GM12878 (cell line): ENCODE data around the gene PDPK1.

Source experiments
- CEBPB ChIP-seq, 2 experiments: fragments of 150-350 bp in 1 of 2; IDR thresholded peaks; 2 replicates each; pipeline ENCODE4 v1.6.1; 2012 to 2014; ENCODE audit warnings: low read depth in 2 of 2, low read length in 2 of 2, borderline replicate concordance in 1 of 2, inconsistent platforms in 1 of 2
- GATAD2B ChIP-seq: fragments of 450-650 bp; conservative IDR thresholded peaks from 2 replicates; pipeline ENCODE4 v1.6.1; 2017; ENCODE audit warnings: low read depth, mild to moderate bottlenecking, moderate library complexity
- POLR2AphosphoS5 ChIP-seq: IDR thresholded peaks from 2 replicates; pipeline ENCODE4 v1.6.1; 2011; ENCODE audit warnings: mild to moderate bottlenecking, low read length, inconsistent platforms
- SMAD1 ChIP-seq: fragments of 450-650 bp; IDR thresholded peaks from 2 replicates; pipeline ENCODE4 v1.6.1; 2018; ENCODE audit warnings: mild to moderate bottlenecking, low read depth; ENCODE audit not compliant: partially characterized antibody
- SUZ12 ChIP-seq: fragments of 200-600 bp; sonication (generic); IDR thresholded peaks from one replicate; pipeline ENCODE4 v1.6.1; 2018; ENCODE audit warnings: antibody characterized with exemption, mild to moderate bottlenecking; ENCODE audit not compliant: unreplicated experiment
- ZNF274 ChIP-seq: IDR thresholded peaks from one replicate; pipeline ENCODE4 v1.8.0; 2011; ENCODE audit not compliant: insufficient read length, insufficient read depth
- TF ChIP-seq, protein P1 (sequence below), 3 experiments: IDR thresholded peaks in 2 of 3; conservative IDR thresholded peaks in 1 of 3; 2 replicates each; pipeline ENCODE4 v1.5.1; 2011; ENCODE audit warnings: low read depth in 3 of 3, low read length in 3 of 3, mild to moderate bottlenecking in 3 of 3, control low read depth in 2 of 3, moderate library complexity in 2 of 3, inconsistent platforms in 1 of 3, mixed read lengths in 1 of 3; ENCODE audit not compliant: control insufficient read depth in 2 of 3, insufficient read depth in 1 of 3; ENCODE audit errors: extremely low read depth in 1 of 3
- TF ChIP-seq, protein P2 (sequence below): IDR thresholded peaks from 2 replicates; pipeline ENCODE4 v1.6.1; 2011; ENCODE audit warnings: mild to moderate bottlenecking, low read depth, low read length, moderate library complexity; ENCODE audit not compliant: insufficient replicate concordance

DNA sequence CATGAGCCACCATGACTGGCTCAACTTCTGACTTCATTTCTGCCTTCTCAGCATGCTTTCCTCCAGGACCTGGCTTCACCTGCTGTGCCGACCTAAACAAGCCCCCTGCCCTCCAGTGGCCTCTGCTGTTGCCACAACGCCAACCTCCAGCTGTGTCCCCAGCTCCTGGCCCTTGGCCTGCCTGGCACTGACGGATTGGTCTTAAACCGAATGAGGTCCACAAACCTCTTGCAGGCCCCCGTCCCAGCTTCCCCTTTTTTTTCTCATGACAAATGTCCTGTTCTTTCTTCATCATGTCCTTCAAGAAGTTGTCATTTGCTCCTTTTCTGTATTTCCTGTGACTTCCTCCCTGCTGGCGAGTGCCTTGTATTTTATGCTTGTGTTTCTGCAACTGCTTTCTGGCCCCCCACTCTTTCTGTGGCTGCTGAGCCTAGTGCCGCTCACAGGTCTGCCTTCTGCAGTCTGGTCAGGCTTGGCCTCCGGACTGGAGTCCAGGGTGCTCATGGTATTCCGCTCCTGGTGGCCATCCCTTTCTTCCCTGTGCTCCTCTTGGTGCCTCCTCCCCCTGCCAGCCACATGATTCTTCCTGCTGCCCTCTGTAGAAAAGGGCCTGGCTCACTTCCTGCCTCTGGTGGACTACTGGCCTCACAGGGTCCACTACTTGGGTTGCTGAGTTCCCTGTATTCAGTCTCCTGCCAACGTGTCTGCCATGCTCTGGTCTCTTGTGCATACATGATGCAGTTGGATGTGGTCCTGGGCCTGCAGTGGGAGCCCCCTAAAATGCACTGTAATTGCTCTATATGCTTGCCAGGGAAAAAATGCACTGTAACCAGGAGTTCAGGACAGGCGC lies 21.2 kb upstream of the PDPK1 start:
- TF ChIP-seq, protein P1, sequence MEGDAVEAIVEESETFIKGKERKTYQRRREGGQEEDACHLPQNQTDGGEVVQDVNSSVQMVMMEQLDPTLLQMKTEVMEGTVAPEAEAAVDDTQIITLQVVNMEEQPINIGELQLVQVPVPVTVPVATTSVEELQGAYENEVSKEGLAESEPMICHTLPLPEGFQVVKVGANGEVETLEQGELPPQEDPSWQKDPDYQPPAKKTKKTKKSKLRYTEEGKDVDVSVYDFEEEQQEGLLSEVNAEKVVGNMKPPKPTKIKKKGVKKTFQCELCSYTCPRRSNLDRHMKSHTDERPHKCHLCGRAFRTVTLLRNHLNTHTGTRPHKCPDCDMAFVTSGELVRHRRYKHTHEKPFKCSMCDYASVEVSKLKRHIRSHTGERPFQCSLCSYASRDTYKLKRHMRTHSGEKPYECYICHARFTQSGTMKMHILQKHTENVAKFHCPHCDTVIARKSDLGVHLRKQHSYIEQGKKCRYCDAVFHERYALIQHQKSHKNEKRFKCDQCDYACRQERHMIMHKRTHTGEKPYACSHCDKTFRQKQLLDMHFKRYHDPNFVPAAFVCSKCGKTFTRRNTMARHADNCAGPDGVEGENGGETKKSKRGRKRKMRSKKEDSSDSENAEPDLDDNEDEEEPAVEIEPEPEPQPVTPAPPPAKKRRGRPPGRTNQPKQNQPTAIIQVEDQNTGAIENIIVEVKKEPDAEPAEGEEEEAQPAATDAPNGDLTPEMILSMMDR (IDR thresholded peaks at IDR 0.05 in 2 of 3, conservative IDR thresholded peaks at IDR 0.05 in 1 of 3; ENCODE audit: control insufficient read depth in 2 of 3, extremely low read depth in 1 of 3, insufficient read depth in 1 of 3, low read depth in 3 of 3, low read length in 3 of 3) = no peak
- TF ChIP-seq CEBPB (IDR thresholded peaks at IDR 0.05; ENCODE audit: borderline replicate concordance in 1 of 2, low read depth in 2 of 2, low read length in 2 of 2) = no peak
- TF ChIP-seq ZNF274 = no peak
- TF ChIP-seq, protein P2, sequence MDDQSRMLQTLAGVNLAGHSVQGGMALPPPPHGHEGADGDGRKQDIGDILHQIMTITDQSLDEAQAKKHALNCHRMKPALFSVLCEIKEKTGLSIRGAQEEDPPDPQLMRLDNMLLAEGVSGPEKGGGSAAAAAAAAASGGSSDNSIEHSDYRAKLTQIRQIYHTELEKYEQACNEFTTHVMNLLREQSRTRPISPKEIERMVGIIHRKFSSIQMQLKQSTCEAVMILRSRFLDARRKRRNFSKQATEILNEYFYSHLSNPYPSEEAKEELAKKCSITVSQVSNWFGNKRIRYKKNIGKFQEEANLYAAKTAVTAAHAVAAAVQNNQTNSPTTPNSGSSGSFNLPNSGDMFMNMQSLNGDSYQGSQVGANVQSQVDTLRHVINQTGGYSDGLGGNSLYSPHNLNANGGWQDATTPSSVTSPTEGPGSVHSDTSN = no peak
- no peak for TF ChIP-seq POLR2AphosphoS5
- TF ChIP-seq SUZ12 = no peak
- no peak for TF ChIP-seq GATAD2B
- no peak for TF ChIP-seq SMAD1
